Stimulated activated memory B cell treated with anti-CD40 and anti-IgM and Interleukin-4, amounts not matched to agents 10 μg/mL and 1 μg/mL and 100 μg/mL, for 72 hours (primary cell): Measurements from ENCODE around the gene ANTKMT.

Experiments used
- ATAC-seq: fragments of 150-1000 bp; cut with Tn5 transposase; 2 replicates; pipeline ENCODE4 v1.10.0; 2021
- H3K27ac Mint-ChIP-seq: one replicate; pipeline ENCODE4 v1.8.0; 2022; ENCODE audit warnings: mild to moderate bottlenecking, mixed read lengths
- H3K27me3 Mint-ChIP-seq: one replicate; pipeline ENCODE4 v1.8.0; 2022; ENCODE audit warnings: mixed read lengths
- H3K36me3 Mint-ChIP-seq: one replicate; pipeline ENCODE4 v1.8.0; 2022; ENCODE audit warnings: mixed read lengths
- H3K4me1 Mint-ChIP-seq: one replicate; pipeline ENCODE4 v1.8.0; 2022; ENCODE audit warnings: mixed read lengths
- H3K4me3 Mint-ChIP-seq: one replicate; pipeline ENCODE4 v1.8.0; 2022; ENCODE audit warnings: mild to moderate bottlenecking, moderate library complexity, mixed read lengths
- H3K9me3 Mint-ChIP-seq: one replicate; pipeline ENCODE4 v1.8.0; 2022; ENCODE audit warnings: mixed read lengths

ANTKMT gene

DNA sequence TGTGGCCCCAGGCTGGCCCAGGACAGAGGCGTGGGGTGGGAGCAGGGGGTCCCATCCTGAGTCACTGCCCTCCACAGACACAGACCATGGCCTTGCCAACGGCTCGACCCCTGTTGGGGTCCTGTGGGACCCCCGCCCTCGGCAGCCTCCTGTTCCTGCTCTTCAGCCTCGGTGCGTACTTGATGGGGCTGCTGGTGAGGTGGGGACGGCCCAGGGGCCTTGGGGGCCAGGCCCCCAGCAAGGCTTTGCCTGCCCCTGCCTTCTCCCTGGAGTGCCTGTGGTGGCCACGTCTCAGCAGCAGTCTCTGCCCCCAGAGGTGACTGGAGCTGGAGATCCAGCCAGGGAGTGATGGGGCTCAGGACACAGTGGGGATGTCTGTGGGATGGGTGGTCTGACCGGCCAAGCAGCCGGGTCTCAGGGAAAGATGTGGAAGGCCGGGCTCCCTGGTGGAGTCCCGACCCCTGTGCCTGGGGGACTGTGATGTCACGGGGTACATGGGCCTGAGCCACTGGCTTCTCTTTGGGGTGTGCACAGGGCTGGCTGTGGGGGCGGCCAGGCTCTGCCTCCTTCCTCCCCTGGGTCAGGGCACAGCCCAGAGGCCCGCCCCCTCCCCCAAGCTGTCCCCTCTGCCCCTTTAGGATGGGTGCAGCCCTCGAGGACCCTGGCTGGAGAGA, 41.8 kb downstream of the ANTKMT start:
- H3K9me3 Mint-ChIP-seq = no peaks in the 10 kb centered on the region
- no peak overlapping the region for H3K27ac Mint-ChIP-seq
- H3K4me1 Mint-ChIP-seq = no peaks in the 10 kb centered on the region
- H3K36me3 Mint-ChIP-seq = no peaks in the 10 kb centered on the region
- no peak for ATAC-seq
- H3K4me3 Mint-ChIP-seq = no peak overlapping the region
- peaks cover 58% of the 10 kb centered on the region for H3K27me3 Mint-ChIP-seq

GRCh38 chr16:763369-764183, 42.6 kb downstream of the ANTKMT start:
- ATAC-seq = no peak
- H3K27ac Mint-ChIP-seq = no peak overlapping the region
- H3K27me3 Mint-ChIP-seq = peaks cover 53% of the 10 kb centered on the region
- no peaks in the 10 kb centered on the region for H3K36me3 Mint-ChIP-seq
- no peak overlapping the region for H3K4me3 Mint-ChIP-seq
- H3K9me3 Mint-ChIP-seq = no peaks in the 10 kb centered on the region
- H3K4me1 Mint-ChIP-seq = no peaks in the 10 kb centered on the region

DNA sequence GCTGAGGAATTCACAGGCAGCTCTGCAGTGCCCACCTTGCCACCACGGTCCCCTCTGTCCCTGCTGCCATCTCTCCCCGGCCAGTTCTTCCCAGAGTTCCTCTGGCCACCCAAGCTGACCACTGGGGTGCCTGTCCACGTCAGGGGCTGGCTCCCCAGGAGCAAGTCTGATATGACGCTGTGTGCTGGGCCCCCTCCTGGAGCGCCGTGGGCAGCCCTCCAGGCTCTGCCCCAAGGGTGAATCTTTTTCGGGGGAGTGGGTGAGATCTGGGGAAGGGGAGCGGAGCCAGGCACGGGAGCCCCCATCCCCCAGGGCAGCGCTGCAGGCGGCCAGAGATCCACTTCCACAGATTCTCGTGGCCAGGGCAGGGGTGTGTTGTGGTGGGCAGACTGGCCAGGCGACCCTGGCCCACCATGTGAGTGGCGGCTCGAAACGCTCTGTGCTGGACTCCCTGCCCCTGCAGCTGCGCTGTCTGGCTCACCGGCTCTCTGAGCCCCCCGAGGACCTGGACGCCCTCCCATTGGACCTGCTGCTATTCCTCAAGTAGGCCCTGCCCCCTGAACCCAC, 43.3 kb downstream of the ANTKMT start:
- H3K36me3 Mint-ChIP-seq = no peaks in the 10 kb centered on the region
- H3K27me3 Mint-ChIP-seq = peaks cover 53% of the 10 kb centered on the region
- H3K27ac Mint-ChIP-seq = no peak overlapping the region
- H3K4me1 Mint-ChIP-seq = no peaks in the 10 kb centered on the region
- no peak for ATAC-seq
- no peaks in the 10 kb centered on the region for H3K9me3 Mint-ChIP-seq
- H3K4me3 Mint-ChIP-seq = no peak overlapping the region

- Mint-ChIP-seq H3K27me3 (peaks cover 53% of the 10 kb centered on the region), H3K4me3 (no peak overlapping the region), H3K36me3 (no peaks in the 10 kb centered on the region), H3K4me1 (no peaks in the 10 kb centered on the region), H3K9me3 (no peaks in the 10 kb centered on the region), H3K27ac (no peak overlapping the region)
- no peak for ATAC-seq
Observed at GRCh38 chr16:764848-765487, 44.0 kb downstream of the ANTKMT start.

GRCh38 chr16:765488-765865, 44.5 kb downstream of the ANTKMT start:
- Mint-ChIP-seq H3K27me3 (peaks cover 53% of the 10 kb centered on the region), H3K4me1 (no peaks in the 10 kb centered on the region), H3K4me3 (no peak overlapping the region), H3K9me3 (no peaks in the 10 kb centered on the region), H3K36me3 (no peaks in the 10 kb centered on the region), H3K27ac (no peak overlapping the region)
- no peak for ATAC-seq

DNA sequence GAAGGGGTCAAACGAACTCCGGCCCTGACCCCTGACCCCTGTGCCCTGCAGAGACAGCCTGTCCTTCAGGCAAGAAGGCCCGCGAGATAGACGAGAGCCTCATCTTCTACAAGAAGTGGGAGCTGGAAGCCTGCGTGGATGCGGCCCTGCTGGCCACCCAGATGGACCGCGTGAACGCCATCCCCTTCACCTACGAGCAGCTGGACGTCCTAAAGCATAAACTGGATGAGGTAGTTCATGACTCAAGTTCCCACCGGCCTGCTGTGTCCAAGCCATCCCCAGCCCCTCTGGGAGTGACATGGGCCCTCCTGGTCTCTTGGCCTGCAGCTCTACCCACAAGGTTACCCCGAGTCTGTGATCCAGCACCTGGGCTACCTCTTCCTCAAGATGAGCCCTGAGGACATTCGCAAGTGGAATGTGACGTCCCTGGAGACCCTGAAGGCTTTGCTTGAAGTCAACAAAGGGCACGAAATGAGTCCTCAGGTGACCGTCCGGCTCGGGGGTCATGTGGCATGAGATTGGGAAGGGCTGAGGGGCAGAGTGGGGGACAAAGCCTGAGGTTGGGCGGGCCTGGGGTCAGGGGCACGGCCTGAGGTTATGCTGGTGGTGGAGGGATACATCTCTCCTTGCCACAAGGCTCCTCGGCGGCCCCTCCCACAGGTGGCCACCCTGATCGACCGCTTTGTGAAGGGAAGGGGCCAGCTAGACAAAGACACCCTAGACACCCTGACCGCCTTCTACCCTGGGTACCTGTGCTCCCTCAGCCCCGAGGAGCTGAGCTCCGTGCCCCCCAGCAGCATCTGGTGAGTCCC, 45.3 kb downstream of the ANTKMT start:
- Mint-ChIP-seq H3K36me3 (no peaks in the 10 kb centered on the region), H3K9me3 (no peaks in the 10 kb centered on the region)

GRCh38 chr16:766820-767640, 46.1 kb downstream of the ANTKMT start:
- ATAC-seq = no peak
- Mint-ChIP-seq H3K36me3 (no peaks in the 10 kb centered on the region), H3K4me3 (no peak overlapping the region), H3K27me3 (peaks cover 38% of the 10 kb centered on the region), H3K9me3 (no peaks in the 10 kb centered on the region), H3K4me1 (no peaks in the 10 kb centered on the region), H3K27ac (no peak overlapping the region)

More for the DNA sequence above, 45.3 kb downstream of the ANTKMT start:
- H3K27me3 Mint-ChIP-seq = peaks cover 46% of the 10 kb centered on the region
- no peak overlapping the region for H3K4me3 Mint-ChIP-seq
- no peak overlapping the region for H3K27ac Mint-ChIP-seq
- no peak for ATAC-seq
- no peaks in the 10 kb centered on the region for H3K4me1 Mint-ChIP-seq

GRCh38 chr16:767743-768235, 46.8 kb downstream of the ANTKMT start:
- Mint-ChIP-seq H3K27me3 (peaks cover 30% of the 10 kb centered on the region), H3K36me3 (no peaks in the 10 kb centered on the region), H3K27ac (no peak overlapping the region), H3K4me1 (no peaks in the 10 kb centered on the region), H3K9me3 (no peaks in the 10 kb centered on the region), H3K4me3 (no peak overlapping the region)
- ATAC-seq = peak; percentile 56

DNA sequence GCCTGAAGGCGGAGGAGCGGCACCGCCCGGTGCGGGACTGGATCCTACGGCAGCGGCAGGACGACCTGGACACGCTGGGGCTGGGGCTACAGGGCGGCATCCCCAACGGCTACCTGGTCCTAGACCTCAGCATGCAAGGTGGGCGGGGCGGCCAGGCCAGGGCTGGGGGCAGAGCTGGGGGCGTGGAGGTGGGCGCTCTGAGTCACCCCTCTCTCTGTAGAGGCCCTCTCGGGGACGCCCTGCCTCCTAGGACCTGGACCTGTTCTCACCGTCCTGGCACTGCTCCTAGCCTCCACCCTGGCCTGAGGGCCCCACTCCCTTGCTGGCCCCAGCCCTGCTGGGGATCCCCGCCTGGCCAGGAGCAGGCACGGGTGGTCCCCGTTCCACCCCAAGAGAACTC, 47.5 kb downstream of the ANTKMT start:
- Mint-ChIP-seq H3K27me3 (peaks cover 24% of the 10 kb centered on the region), H3K4me1 (no peaks in the 10 kb centered on the region)
- ATAC-seq = no peak

GRCh38 chr16:769184-769784, 48.3 kb downstream of the ANTKMT start:
- Mint-ChIP-seq H3K4me1 (no peaks in the 10 kb centered on the region), H3K27me3 (peaks cover 15% of the 10 kb centered on the region), H3K36me3 (no peaks in the 10 kb centered on the region), H3K27ac (no peak overlapping the region), H3K9me3 (no peaks in the 10 kb centered on the region), H3K4me3 (no peak overlapping the region)
- ATAC-seq = no peak

More for the DNA sequence above, 47.5 kb downstream of the ANTKMT start:
- Mint-ChIP-seq H3K36me3 (no peaks in the 10 kb centered on the region), H3K9me3 (no peaks in the 10 kb centered on the region), H3K27ac (no peak overlapping the region), H3K4me3 (no peak overlapping the region)

DNA sequence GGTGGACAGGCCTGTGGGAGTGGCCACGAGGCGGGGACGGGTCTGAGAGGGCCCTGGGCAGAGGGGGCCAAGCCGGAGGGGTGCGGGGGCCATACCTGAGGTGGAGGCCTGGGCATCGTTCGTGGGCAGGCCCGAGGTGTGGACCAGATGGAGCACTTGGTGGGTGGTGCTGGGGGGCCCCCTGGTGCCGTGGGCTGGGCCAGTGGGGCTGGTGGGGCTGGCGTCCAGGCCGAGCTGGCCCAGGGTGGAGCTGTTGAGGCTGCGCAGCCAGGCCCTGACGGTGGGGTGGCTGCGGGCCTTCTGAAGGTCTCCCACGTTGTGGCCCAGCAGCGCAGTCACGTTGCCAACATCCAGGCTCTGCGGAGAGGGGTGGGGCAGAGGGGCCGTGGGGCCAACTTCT, 49.0 kb downstream of the ANTKMT start:
- H3K4me3 Mint-ChIP-seq = no peak overlapping the region
- H3K36me3 Mint-ChIP-seq = no peaks in the 10 kb centered on the region
- H3K27ac Mint-ChIP-seq = no peak overlapping the region
- ATAC-seq = no peak
- no peaks in the 10 kb centered on the region for H3K9me3 Mint-ChIP-seq
- H3K4me1 Mint-ChIP-seq = no peaks in the 10 kb centered on the region
- H3K27me3 Mint-ChIP-seq = peaks cover 15% of the 10 kb centered on the region

DNA sequence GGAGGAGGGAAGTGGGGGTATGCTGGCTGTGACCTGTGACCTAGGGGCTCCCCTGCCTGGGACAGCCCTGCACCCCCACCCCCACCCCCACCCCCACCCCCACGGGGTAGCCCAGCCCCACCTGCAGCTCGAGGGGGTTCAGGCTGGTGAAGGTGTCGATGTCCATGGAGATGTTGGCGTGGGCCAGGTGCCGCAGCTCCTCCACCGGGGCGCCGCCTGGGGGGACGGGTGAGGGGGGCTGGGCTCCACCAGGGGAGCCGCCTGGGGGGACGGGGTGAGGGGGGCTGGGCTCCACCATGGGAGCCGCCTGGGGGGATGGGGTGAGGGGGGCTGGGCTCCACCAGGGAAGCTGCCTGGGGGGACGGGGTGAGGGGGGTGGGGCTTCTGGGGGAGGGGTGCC, 49.5 kb downstream of the ANTKMT start:
- Mint-ChIP-seq H3K4me1 (no peaks in the 10 kb centered on the region), H3K27me3 (peaks cover 15% of the 10 kb centered on the region), H3K9me3 (no peaks in the 10 kb centered on the region), H3K36me3 (no peaks in the 10 kb centered on the region), H3K4me3 (no peak overlapping the region), H3K27ac (no peak overlapping the region)
- peak; percentile 11 for ATAC-seq
